ENCODE data around the gene MGP.

Gene MGP

DNA sequence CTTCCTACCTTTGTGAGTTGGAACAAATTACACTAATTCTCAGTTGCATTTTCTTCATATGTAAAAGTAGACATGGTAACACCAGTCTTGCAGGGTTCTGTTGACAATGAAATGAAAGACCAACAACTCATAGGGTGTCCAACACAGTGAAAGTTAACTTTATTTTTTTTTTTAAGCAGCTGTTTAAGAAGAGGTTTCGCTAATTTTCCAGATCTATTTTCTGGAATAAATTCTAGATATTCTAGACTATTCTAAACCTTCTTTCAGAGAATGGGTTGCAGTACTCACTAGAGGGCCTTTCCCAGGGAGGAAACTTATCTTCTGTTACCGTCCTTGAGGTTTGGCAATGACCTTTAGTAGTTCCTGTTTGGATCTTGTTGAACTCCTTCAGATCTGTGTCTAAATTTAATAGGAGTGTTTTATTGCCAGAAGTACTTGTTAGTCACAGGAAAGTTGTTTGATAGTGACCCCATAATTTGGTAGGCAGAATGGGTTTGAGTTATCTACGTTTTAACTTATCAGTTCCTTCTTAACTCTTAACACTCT lies 39.5 kb downstream of the MGP start:
- TF ChIP-seq, protein P1, sequence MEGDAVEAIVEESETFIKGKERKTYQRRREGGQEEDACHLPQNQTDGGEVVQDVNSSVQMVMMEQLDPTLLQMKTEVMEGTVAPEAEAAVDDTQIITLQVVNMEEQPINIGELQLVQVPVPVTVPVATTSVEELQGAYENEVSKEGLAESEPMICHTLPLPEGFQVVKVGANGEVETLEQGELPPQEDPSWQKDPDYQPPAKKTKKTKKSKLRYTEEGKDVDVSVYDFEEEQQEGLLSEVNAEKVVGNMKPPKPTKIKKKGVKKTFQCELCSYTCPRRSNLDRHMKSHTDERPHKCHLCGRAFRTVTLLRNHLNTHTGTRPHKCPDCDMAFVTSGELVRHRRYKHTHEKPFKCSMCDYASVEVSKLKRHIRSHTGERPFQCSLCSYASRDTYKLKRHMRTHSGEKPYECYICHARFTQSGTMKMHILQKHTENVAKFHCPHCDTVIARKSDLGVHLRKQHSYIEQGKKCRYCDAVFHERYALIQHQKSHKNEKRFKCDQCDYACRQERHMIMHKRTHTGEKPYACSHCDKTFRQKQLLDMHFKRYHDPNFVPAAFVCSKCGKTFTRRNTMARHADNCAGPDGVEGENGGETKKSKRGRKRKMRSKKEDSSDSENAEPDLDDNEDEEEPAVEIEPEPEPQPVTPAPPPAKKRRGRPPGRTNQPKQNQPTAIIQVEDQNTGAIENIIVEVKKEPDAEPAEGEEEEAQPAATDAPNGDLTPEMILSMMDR (IDR thresholded peaks at IDR 0.05; ENCODE audit: control insufficient read depth, extremely low read depth, insufficient read depth): no peak
- no peak for DNase-seq (ENCODE audit: low read depth)
- H3K4me3 ChIP-seq (ENCODE audit: low read depth, low read length): no peak overlapping the region

- DNase-seq (ENCODE audit: low read depth): no peak
- no peak overlapping the region for H3K4me3 ChIP-seq (ENCODE audit: low read depth, low read length)
- TF ChIP-seq, protein P1 (IDR thresholded peaks at IDR 0.05; ENCODE audit: control insufficient read depth, extremely low read depth, insufficient read depth): peak; percentile 83
Observed at GRCh38 chr12:14845350-14845750, 40.3 kb downstream of the MGP start.

- TF ChIP-seq, protein P1 (IDR thresholded peaks at IDR 0.05; ENCODE audit: control insufficient read depth, extremely low read depth, insufficient read depth): no peak
- DNase-seq (ENCODE audit: low read depth): no peak
Observed at GRCh38 chr12:14844401-14844800, 41.3 kb downstream of the MGP start.

GRCh38 chr12:14843425-14843887 lies 42.2 kb downstream of the MGP start, which contains the start of gene ART4:
ART4 (minus strand) TSS chr12:14843526; CDS start chr12:14843113, 413 bp downstream.
- TF ChIP-seq, protein P1 (IDR thresholded peaks at IDR 0.05; ENCODE audit: control insufficient read depth, extremely low read depth, insufficient read depth): no peak
- no peak within 1 kb of the TSS for H3K4me3 ChIP-seq (ENCODE audit: low read depth, low read length)
- DNase-seq (ENCODE audit: low read depth): no peak

More at GRCh38 chr12:14844401-14844800, 41.3 kb downstream of the MGP start:
- no peak overlapping the region for H3K4me3 ChIP-seq (ENCODE audit: low read depth, low read length)

- no peak overlapping the region for H3K4me3 ChIP-seq (ENCODE audit: low read depth, low read length)
- TF ChIP-seq, protein P1 (IDR thresholded peaks at IDR 0.05; ENCODE audit: control insufficient read depth, extremely low read depth, insufficient read depth): no peak
- no peak for DNase-seq (ENCODE audit: low read depth)
Observed at GRCh38 chr12:14842315-14842714, 43.3 kb downstream of the MGP start.

DNA sequence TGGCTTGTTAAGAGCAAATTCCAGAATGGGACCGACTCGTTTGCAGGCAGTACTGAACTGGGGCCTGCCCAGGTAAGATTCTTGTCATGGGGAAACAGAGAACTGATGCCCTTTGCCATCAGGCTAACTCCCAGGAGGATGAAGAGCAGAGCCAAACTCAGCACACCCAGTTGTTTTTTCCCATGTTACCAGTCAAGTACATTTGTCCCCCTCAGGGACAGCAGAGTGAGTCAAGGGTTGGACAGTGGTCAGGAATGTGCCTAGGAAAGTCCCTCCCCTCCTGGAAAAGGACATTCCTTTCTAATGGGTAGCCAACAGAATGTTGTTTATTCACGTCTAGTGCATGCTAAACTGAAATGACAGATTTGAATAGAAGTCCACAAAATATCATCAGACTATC lies 43.9 kb downstream of the MGP start:
- H3K4me3 ChIP-seq (ENCODE audit: low read depth, low read length): no peak overlapping the region
- no peak for DNase-seq (ENCODE audit: low read depth)
- TF ChIP-seq, protein P1 (IDR thresholded peaks at IDR 0.05; ENCODE audit: control insufficient read depth, extremely low read depth, insufficient read depth): no peak

- TF ChIP-seq, protein P1 (IDR thresholded peaks at IDR 0.05; ENCODE audit: control insufficient read depth, extremely low read depth, insufficient read depth): no peak
- DNase-seq (ENCODE audit: low read depth): no peak
- no peak overlapping the region for H3K4me3 ChIP-seq (ENCODE audit: low read depth, low read length)
Observed at GRCh38 chr12:14840616-14841015, 45.0 kb downstream of the MGP start.

All from LNCaP clone FGC (cell line).